A673 (cell line): ENCODE data around the gene AADACL4. TPM values are rescaled to one million over a fixed set of nuclear protein-coding genes. Genes with fewer than 3 reads are reported as not detected.
"Not testable (repeated sequence)": the region's sequence is repeated elsewhere in the genome, so short reads cannot be mapped to it uniquely, and the experiment has no call there.

Experiments used
- BruUV-seq: library from RNA; stranded (reverse); fragments of 400-500 nt; replicated peaks from 2 replicates; lab custom pipeline; 2021; lab: Mats Ljungman, UMichigan
- CTCF ChIA-PET: fragments of 300-600 bp; sonication (Branson Sonifier 250); formaldehyde crosslinking; loops from one replicate; lab custom pipeline; 2022; ENCODE audit warnings: antibody characterized with exemption; lab: Charles Lee
- POLR2A ChIA-PET: fragments of 300-600 bp; sonication (Branson Sonifier 250); formaldehyde crosslinking; loops from one replicate; lab custom pipeline; 2022; ENCODE audit warnings: antibody characterized with exemption; ENCODE audit not compliant: low non-redundant PET; lab: Charles Lee
- DNase-seq: peaks from one replicate; pipeline ENCODE4 v3.0.0-alpha.2; 2015; ENCODE audit warnings: low spot score
- H3K27ac ChIP-seq: fragments of 200-600 bp; sonication (generic); 2 replicates; pipeline ENCODE4 v1.5.1; 2016; ENCODE audit warnings: mixed run types, low read depth, mild to moderate bottlenecking, mixed read lengths, antibody characterized with exemption, low read length; ENCODE audit not compliant: poor library complexity, severe bottlenecking
- H3K27me3 ChIP-seq: fragments of 200-600 bp; sonication (generic); replicated peaks from 2 replicates; pipeline ENCODE4 v1.6.1; 2017; ENCODE audit warnings: mixed run types, low read depth, mild to moderate bottlenecking, mixed read lengths, antibody characterized with exemption, low read length; ENCODE audit not compliant: insufficient read depth, poor library complexity
- H3K36me3 ChIP-seq: fragments of 200-600 bp; sonication (generic); 2 replicates; pipeline ENCODE4 v1.6.1; 2016; ENCODE audit warnings: mixed run types, mild to moderate bottlenecking, mixed read lengths, antibody characterized with exemption, low read length; ENCODE audit not compliant: insufficient read depth, poor library complexity, severe bottlenecking
- H3K4me1 ChIP-seq: fragments of 200-600 bp; sonication (generic); 2 replicates; pipeline ENCODE4 v1.6.1; 2017; ENCODE audit warnings: mixed run types, mild to moderate bottlenecking, mixed read lengths, antibody characterized with exemption, low read length; ENCODE audit not compliant: insufficient read depth, poor library complexity, severe bottlenecking
- H3K4me3 ChIP-seq: fragments of 200-600 bp; sonication (generic); 2 replicates; pipeline ENCODE4 v1.5.1; 2016; ENCODE audit warnings: low read depth, mixed run types, mild to moderate bottlenecking, mixed read lengths, low read length; ENCODE audit not compliant: poor library complexity, severe bottlenecking
- H3K9me3 ChIP-seq: fragments of 200-600 bp; sonication (generic); 2 replicates; pipeline ENCODE4 v1.6.1; 2016; ENCODE audit warnings: mixed run types, low read depth, mild to moderate bottlenecking, mixed read lengths, antibody characterized with exemption, low read length; ENCODE audit not compliant: poor library complexity, severe bottlenecking
- CTCF ChIP-seq: fragments of 300-800, 200-600 bp; sonication (generic); conservative IDR thresholded peaks from 2 replicates; pipeline ENCODE4 v1.5.1; 2017; ENCODE audit warnings: low read depth, mild to moderate bottlenecking, antibody characterized with exemption, low read length, moderate library complexity, mixed read lengths
- EZH2 ChIP-seq: fragments of 200-600 bp; sonication (generic); IDR thresholded peaks from 2 replicates; pipeline ENCODE4 v1.6.1; 2017; ENCODE audit warnings: borderline replicate concordance, low read depth, mild to moderate bottlenecking, mixed read lengths, antibody characterized with exemption, low read length; ENCODE audit not compliant: poor library complexity, severe bottlenecking
- intact Hi-C: fragments of 100-400 bp; cut with micrococcal nuclease; formaldehyde crosslinking; loops from one replicate; pipeline ENCODE4 v1.10.0; 2022; ENCODE audit not compliant: unreplicated experiment
- total RNA-seq: library from RNA; stranded (reverse); gene quantifications from 2 replicates; pipeline ENCODE4 v1.2.3, GENCODE V29; 2021

Gene AADACL4
- total RNA-seq, 1 experiment from 2014 or later = 0.43 TPM

DNA sequence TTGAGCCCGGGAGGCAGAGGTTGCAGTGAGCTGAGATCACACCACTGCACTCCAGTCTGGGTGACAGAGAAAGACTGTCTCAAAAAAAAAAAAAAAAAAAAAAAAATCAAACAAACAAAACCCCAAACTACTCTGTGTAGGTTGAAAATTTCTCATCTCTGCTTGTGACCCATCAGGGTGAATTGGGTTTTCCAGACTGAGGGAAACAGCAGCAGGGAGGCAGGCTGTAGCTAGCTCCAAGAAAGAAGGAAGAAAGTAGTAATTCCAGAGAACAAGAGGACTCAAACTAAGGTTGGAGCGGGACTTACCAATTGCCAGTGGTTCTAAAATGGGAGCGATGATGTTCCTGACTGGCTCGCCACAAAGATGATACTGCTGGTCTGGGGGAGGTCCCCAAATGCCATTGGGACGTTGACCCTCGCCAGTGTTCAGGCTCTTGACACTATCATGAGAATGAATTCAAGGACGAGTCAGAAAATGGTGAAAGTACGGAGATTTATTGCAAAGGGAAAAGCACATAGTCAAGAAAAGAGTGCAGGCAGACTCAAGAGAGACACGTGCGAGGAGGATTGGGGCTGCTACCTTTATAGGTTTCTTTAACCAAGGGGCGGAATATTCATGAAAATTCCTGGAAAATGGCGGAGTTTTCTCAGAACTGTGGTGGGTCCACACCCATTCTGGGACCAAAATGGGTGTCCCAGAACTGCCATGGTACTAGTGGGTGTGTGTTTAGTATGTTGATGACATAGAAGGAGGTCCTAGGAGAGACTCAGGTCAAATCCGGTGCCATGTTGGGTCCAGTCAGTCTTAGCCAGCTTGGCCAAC lies 13.4 kb downstream of the AADACL4 start:
- no peak for DNase-seq
- intact Hi-C loops = loop anchor here (5.0 kb wide), 1 partner anchor 100 kb away; no protein-coding TSS in a partner anchor
- ChIA-PET CTCF (interaction anchor here (0.9 kb wide), 1 partner anchor 34 kb away, joined by 4 read pairs; no protein-coding TSS in a partner anchor), POLR2A (interaction anchor here (0.6 kb wide), 1 partner anchor 8 kb away, joined by 5 read pairs; no protein-coding TSS in a partner anchor)
- Histone ChIP-seq H3K9me3 (no peaks in the 10 kb centered on the region), H3K4me3 (no peak overlapping the region), H3K36me3 (no peaks in the 10 kb centered on the region), H3K27me3 (no peaks in the 10 kb centered on the region), H3K4me1 (no peaks in the 10 kb centered on the region), H3K27ac (no peak overlapping the region)
- TF ChIP-seq CTCF (no peak), EZH2 (no peak)
- no TSS peak for BruUV-seq

- H3K27me3 ChIP-seq, H3K36me3 ChIP-seq, H3K9me3 ChIP-seq, H3K27ac ChIP-seq, POLR2A ChIA-PET, H3K4me3 ChIP-seq, BruUV-seq, DNase-seq, H3K4me1 ChIP-seq: not testable (repeated sequence)
- CTCF ChIA-PET = interaction anchor here (0.9 kb wide), 1 partner anchor 35 kb away, joined by 4 read pairs; no protein-coding TSS in a partner anchor
- intact Hi-C loops = loop anchor here (2.0 to 5.0 kb wide), 2 partner anchors 101 to 343 kb away; no protein-coding TSS in a partner anchor
These were observed 14.1 kb downstream of the AADACL4 start for GRCh38 chr1:12657885-12658512.

DNA sequence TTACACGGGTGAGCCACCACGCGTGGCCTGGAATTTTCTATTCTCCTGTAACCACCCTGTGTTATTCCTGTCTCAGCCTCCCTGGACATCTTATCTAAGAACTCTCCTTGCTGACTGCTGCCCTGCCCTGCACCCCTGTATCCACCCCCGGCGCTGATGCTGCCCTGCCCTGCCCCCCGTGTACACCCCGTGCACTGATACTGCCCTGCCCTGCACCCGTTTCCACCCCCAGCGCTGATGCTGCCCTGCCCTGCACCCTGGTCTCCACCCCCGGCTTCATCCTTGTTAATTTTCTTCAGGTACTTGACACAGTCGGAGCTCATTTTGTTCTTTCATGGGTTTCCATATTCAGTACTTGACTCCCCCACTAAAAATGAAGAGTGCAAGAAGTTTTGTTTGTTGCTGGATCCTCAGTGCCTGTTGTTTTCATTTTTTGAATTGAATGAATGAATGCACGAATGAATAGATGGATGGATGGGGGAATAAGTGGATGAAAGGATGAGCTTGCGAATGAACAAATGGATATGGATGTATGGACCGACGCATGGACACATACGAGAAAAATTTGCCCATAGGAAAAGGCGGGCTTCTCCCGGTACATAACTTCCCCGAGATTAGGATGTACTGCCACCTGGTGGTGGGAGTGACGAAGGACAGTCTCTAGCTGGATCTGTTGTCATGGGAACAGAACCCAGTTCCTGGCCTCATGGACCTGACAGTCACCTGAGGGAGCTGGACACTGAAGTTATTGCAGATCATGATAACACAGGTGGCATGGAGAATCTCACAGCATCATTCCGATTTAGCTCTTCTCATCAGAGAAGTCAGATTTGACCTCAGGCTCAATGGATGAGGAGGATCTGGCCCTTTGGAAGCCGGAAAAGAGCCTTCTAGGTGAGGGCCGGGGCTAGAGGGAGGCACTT lies 14.9 kb downstream of the AADACL4 start:
- no peaks in the 10 kb centered on the region for H3K27me3 ChIP-seq
- no TSS peak for BruUV-seq
- POLR2A ChIA-PET = no interaction called here
- no peak for TF ChIP-seq EZH2
- peak; percentile 94 for TF ChIP-seq CTCF
- H3K9me3 ChIP-seq = no peaks in the 10 kb centered on the region
- DNase-seq = peak; percentile 88
- CTCF ChIA-PET = interaction anchor here (0.5 to 1.2 kb wide), 5 partner anchors 60 to 534 kb away, joined by 3 to 9 read pairs (median 5); no protein-coding TSS in a partner anchor
- no peaks in the 10 kb centered on the region for H3K4me1 ChIP-seq
- no peaks in the 10 kb centered on the region for H3K36me3 ChIP-seq
- intact Hi-C loops = loop anchor here (2.0 to 5.0 kb wide), 2 partner anchors 101 to 344 kb away; no protein-coding TSS in a partner anchor
- H3K27ac ChIP-seq = no peak overlapping the region
- H3K4me3 ChIP-seq = no peak overlapping the region
